ENCODE measurements around the gene RNPEP.
"Not testable (repeated sequence)": the region's sequence is repeated elsewhere in the genome, so short reads cannot be mapped to it uniquely, and the experiment has no call there.

RNPEP gene, protein sequence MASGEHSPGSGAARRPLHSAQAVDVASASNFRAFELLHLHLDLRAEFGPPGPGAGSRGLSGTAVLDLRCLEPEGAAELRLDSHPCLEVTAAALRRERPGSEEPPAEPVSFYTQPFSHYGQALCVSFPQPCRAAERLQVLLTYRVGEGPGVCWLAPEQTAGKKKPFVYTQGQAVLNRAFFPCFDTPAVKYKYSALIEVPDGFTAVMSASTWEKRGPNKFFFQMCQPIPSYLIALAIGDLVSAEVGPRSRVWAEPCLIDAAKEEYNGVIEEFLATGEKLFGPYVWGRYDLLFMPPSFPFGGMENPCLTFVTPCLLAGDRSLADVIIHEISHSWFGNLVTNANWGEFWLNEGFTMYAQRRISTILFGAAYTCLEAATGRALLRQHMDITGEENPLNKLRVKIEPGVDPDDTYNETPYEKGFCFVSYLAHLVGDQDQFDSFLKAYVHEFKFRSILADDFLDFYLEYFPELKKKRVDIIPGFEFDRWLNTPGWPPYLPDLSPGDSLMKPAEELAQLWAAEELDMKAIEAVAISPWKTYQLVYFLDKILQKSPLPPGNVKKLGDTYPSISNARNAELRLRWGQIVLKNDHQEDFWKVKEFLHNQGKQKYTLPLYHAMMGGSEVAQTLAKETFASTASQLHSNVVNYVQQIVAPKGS

DNA sequence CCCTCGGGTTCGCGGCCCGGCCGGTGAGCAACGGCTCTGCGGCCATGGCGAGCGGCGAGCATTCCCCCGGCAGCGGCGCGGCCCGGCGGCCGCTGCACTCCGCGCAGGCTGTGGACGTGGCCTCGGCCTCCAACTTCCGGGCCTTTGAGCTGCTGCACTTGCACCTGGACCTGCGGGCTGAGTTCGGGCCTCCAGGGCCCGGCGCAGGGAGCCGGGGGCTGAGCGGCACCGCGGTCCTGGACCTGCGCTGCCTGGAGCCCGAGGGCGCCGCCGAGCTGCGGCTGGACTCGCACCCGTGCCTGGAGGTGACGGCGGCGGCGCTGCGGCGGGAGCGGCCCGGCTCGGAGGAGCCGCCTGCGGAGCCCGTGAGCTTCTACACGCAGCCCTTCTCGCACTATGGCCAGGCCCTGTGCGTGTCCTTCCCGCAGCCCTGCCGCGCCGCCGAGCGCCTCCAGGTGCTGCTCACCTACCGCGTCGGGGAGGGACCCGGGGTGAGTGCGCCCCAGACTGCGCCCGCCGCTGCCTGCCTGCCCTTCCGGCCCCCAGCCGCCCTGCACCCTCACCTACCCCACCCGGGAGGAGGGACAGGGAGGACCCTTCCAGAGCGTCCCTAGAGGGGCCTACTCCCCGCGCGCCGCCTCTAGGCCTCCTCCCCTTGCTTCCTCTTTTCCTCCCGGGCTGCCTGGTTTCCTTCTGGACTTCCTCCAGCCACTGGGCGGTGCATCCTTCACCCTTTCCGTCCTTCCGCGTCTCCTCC lies at the start of gene RNPEP:
TSS of gene RNPEP (plus strand) at position 26 of the 757 bp plus-strand sequence. CDS start at position 45, 19 bp downstream.
- H3K27me3 Mint-ChIP-seq: no peaks in the 10 kb centered on the region

DNA sequence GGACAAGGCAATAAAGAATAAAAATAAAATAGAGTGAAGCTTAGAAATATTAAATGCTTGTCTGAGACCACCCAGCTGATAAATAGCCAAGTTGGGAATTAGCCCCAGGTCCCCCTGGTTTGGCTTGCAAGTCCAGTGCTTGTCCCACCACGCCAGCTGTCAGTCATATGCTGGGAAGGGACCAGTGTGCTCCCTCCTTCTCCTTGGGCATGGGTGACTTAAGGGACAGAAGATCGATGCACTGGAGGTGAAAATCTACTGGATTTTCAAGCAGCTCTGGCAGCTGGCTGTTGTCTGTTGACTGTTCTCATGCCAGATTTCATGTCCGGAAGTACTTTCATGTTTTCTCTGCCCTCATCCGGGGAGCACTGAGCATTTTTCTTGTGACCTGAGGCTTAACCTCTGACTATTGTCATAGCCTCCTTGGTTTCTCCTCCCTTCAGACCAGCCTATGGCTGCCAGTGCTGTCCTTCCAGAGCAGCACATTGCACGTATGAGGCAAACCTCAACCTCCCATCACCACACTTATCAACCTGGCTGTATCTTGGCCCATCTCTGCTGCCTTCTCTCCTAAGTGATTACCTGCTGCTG lies 48.5 kb upstream of the RNPEP start:
- Mint-ChIP-seq H3K36me3 (no peaks in the 10 kb centered on the region), H3K27ac (no peak overlapping the region), H3K9me3 (no peaks in the 10 kb centered on the region), H3K4me3 (no peak overlapping the region), H3K27me3 (peaks cover 9% of the 10 kb centered on the region), H3K4me1 (no peaks in the 10 kb centered on the region)

More for the DNA sequence above, at the start of gene RNPEP:
- Mint-ChIP-seq H3K36me3 (no peaks in the 10 kb centered on the region), H3K27ac (peak within 1 kb of the TSS; percentile 89), H3K9me3 (no peaks in the 10 kb centered on the region), H3K4me1 (peaks cover 24% of the 10 kb centered on the region), H3K4me3 (peak within 1 kb of the TSS; percentile 97)

DNA sequence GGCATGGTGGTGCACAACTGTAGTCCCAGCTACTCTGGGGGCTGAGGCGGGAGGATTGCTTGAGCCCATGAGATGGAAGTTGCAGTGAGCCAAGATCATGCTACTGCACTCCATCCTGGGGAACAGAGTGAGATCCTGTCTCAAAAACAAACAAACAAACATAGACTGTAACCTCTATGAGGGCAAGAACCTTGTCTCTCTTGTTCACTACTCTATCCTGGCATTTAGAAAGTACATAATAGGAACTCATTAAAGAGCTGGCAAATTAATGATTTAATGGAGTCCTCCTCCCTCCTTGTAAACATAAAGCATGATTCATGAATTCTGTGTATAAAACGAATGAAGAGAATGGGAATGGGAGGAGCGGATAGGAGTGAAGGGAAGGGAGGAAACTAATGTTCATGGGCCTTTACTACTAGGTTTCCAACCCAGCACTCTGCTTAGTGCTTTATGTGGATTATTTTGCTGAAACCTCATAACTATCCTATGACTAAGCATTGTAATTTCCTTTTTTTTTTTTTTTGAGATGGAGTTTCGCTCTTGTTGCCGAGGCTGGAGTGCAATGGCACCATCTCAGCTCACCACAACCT lies 44.7 kb upstream of the RNPEP start:
- no peak overlapping the region for H3K27ac Mint-ChIP-seq
- H3K36me3 Mint-ChIP-seq: no peaks in the 10 kb centered on the region
- H3K27me3 Mint-ChIP-seq: peaks cover 10% of the 10 kb centered on the region
- H3K4me1 Mint-ChIP-seq: no peaks in the 10 kb centered on the region
- no peak overlapping the region for H3K4me3 Mint-ChIP-seq
- H3K9me3 Mint-ChIP-seq: no peaks in the 10 kb centered on the region

DNA sequence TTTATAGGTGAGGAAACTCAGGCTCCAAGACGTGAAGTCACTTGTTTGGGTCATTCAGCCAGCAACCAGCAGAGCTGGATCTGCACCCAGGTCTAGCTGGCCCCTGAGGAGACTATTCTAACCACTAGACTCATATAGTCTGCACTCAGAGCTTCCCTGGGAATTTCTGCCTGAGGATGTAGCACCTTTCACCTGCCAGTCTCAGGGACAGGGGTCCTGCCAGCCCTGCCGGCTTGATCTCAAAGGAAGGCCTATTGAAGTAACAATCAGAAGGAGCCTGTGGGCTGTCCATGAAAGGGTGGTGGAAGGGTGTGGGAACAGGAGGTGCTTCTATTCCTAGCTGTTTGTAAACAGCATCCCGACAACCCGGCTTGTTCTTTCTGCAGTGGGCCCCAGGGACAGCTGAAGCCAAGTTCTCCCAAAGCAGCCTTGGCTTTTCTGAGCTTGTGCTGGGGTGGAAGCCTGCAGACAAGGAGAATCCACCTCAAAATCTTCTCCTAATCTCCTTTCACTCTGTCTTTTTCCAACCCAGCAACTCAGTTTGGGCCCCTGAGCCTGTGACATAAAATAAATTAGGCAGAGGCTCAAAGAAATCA lies 43.9 kb upstream of the RNPEP start:
- Mint-ChIP-seq H3K27ac (no peak overlapping the region), H3K27me3 (peaks cover 10% of the 10 kb centered on the region), H3K4me3 (no peak overlapping the region), H3K9me3 (no peaks in the 10 kb centered on the region), H3K4me1 (no peaks in the 10 kb centered on the region), H3K36me3 (no peaks in the 10 kb centered on the region)

DNA sequence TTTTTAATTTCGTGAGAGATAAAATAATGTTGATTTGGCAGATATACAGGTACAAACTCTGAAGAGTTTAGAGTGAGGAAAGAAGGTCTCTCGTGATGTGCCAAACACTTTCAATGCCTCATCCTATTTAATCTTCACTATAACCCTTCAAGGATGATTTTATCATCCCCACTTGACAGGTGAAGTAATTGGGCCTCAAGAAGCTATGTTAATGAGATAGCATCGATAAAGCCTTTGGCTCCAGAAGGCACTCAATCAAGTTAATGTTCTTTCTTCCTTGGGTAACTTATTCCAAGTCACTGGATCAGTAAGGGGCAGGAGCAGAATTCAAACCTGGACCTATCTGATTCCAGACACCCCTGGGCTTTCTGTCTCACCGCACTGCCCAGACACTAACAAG lies 43.3 kb upstream of the RNPEP start:
- Mint-ChIP-seq H3K9me3 (no peaks in the 10 kb centered on the region), H3K36me3 (no peaks in the 10 kb centered on the region), H3K4me1 (no peaks in the 10 kb centered on the region), H3K27ac (no peak overlapping the region), H3K27me3 (peaks cover 13% of the 10 kb centered on the region), H3K4me3 (no peak overlapping the region)

DNA sequence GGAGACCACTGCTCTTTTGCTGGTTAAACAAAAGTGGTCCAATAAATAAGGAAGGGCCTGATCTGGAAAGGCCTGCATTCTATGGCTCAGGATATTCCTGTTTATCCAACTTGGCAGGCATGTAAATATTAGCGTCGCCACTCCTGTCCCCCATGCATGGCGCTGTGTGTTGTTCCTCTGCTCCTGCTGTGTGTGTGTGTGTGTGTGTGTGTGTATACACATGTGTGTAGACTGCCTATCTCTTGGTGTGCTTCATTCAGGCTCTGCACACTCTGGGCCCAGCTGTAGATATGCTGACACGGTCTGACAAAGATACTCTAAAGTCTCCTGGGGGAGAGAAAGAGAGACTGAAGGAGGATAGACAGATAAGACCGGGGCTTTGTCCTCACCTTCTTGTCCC lies 42.9 kb upstream of the RNPEP start:
- no peaks in the 10 kb centered on the region for H3K4me1 Mint-ChIP-seq
- H3K36me3 Mint-ChIP-seq: no peaks in the 10 kb centered on the region
- H3K9me3 Mint-ChIP-seq: no peaks in the 10 kb centered on the region
- H3K27ac Mint-ChIP-seq: no peak overlapping the region
- no peak overlapping the region for H3K4me3 Mint-ChIP-seq
- H3K27me3 Mint-ChIP-seq: peaks cover 12% of the 10 kb centered on the region

DNA sequence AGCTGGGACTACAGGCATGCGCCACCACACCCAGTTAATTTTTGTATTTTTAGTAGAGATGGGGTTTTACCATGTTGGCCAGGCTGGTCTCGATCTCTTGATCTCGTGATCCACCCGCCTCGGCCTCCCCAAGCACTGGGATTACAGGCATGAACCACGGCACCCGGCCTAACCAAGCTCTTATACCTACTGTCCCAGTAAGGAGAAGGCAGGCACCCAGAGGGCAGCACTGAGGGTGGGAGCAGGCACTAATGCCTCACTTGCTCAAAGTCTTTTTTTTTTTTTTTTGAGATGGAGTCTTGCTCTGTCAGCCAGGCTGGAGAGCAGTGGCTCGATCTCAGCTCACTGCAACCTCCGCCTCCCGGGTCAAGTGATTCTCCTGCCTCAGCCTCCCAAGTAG lies 42.1 kb upstream of the RNPEP start:
- H3K27me3 Mint-ChIP-seq: peaks cover 18% of the 10 kb centered on the region
- not testable (repeated sequence) for H3K4me3 Mint-ChIP-seq, H3K9me3 Mint-ChIP-seq, H3K27ac Mint-ChIP-seq, H3K4me1 Mint-ChIP-seq, H3K36me3 Mint-ChIP-seq

DNA sequence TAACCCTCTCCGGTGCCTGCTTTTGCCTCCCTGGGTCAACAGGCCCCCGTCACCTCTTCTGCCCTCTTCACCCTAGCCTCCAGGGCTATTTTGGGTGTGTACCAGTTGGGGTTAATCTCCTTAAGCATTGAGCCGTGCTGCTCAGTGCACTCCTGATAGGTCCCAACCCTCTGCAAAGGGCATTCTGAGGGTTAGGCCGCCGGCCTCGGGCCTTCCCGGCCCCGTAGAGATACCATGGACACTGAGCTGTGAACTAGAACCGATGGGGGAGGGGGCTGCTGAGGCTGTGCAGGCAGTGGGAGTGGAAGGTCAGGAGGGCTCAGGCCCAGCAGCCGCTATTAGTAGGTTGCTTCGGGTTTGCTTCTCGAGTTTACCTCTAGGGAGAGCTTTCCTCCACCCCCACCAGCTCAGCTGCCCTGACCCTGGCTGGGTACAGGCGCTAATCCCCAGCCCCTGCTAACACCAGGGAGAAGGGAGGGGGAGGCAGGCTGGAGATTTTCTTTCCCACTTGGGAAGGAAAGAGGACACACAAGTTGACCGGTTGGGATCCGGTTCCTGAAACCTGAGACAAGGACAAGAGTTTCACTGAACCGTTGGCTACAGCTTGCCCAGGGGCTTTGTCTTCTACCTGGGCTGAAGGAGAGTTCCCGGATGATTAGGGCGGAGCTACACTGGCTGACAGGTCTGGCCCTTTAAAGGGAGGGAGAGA lies 40.9 kb upstream of the RNPEP start:
- Mint-ChIP-seq H3K27ac (no peak overlapping the region), H3K9me3 (no peaks in the 10 kb centered on the region), H3K4me1 (peaks cover 4% of the 10 kb centered on the region), H3K27me3 (peaks cover 27% of the 10 kb centered on the region), H3K4me3 (no peak overlapping the region), H3K36me3 (no peaks in the 10 kb centered on the region)

DNA sequence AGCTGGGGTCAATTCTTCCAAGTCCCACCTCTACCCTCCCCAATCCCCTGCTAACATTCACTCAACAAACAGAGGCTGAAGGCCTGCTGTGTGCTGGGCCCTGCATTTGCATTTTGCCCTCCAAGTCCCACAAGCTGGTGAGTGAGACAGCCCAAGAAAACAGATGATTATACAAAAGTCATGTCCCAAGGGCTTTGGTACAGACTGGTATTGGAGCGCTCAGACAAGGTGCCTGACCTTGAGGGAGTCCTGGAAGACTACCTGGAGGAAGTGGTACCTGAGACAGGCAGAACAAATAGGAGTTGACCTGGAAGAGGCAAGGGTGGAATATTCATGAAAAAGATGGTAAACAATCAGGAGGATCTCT lies 40.3 kb upstream of the RNPEP start:
- Mint-ChIP-seq H3K9me3 (no peaks in the 10 kb centered on the region), H3K27ac (no peak overlapping the region), H3K27me3 (peaks cover 28% of the 10 kb centered on the region), H3K4me1 (peaks cover 9% of the 10 kb centered on the region), H3K4me3 (no peak overlapping the region), H3K36me3 (no peaks in the 10 kb centered on the region)

DNA sequence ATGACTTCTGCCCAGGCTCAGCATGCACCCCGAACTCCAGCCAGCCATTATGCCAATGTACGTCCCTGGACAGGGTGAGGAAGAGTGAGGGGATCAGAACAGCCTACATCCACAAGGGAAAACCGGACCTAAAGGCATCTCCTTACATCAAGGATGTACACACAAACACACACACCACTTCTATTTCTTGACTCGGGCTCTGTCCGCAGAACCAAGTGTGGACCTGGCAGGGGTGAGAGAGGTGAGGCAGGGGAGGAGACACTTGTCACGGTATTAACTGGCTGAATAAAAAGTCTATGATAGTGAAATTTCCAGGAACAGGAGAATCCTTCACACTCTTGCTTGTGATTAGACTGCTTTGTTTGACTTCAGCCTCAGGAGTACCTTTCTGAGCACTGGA lies 38.4 kb upstream of the RNPEP start:
- peaks cover 34% of the 10 kb centered on the region for H3K27me3 Mint-ChIP-seq

DNA sequence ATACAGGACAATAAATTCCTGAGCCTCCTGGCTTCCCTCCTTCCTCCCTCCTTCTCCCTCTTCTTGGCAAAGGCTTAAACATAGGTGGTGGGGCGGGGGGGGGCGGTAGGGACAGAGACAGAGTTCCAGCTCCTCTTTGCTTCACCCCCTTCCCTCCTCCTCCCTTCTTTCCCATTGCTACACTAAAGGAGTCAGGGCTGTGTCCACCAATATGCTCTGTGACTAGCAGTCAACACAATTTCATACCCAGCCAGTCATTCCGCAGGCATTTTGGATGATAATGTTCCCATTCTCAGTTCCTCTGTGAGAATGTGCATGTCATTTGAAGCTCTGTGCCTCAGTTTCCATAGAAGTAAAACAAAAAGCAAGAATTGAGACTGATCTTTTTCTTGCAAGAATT lies 37.8 kb upstream of the RNPEP start:
- Mint-ChIP-seq H3K4me3 (no peak overlapping the region), H3K27me3 (peaks cover 33% of the 10 kb centered on the region), H3K36me3 (no peaks in the 10 kb centered on the region), H3K4me1 (peaks cover 11% of the 10 kb centered on the region), H3K9me3 (no peaks in the 10 kb centered on the region), H3K27ac (no peak overlapping the region)

More for the DNA sequence above, 38.4 kb upstream of the RNPEP start:
- no peak overlapping the region for H3K27ac Mint-ChIP-seq
- no peaks in the 10 kb centered on the region for H3K36me3 Mint-ChIP-seq
- no peaks in the 10 kb centered on the region for H3K9me3 Mint-ChIP-seq
- no peak overlapping the region for H3K4me3 Mint-ChIP-seq
- H3K4me1 Mint-ChIP-seq: peaks cover 11% of the 10 kb centered on the region

DNA sequence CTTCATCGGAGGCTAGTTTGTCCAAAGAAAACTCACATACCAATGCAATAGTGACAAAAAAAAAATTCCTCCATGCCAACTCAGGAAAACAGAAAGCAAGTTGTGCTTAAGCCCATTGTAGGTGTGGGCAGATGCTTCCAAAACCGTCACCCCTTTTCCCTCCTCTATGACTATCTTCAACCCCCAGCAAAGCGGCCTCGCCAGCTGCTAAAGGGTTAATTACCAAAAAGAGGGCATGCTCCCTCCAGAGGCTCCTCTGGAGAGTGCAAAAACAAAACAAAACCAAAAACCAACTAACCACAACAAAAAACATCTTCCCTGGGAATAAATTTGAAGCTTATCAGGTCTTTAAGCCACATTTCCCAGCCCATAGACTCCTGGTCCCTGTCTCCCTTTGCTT lies 37.3 kb upstream of the RNPEP start:
- H3K27me3 Mint-ChIP-seq: peaks cover 33% of the 10 kb centered on the region
- no peak overlapping the region for H3K27ac Mint-ChIP-seq
- H3K4me3 Mint-ChIP-seq: no peak overlapping the region
- no peaks in the 10 kb centered on the region for H3K9me3 Mint-ChIP-seq
- H3K4me1 Mint-ChIP-seq: peaks cover 11% of the 10 kb centered on the region
- no peaks in the 10 kb centered on the region for H3K36me3 Mint-ChIP-seq

DNA sequence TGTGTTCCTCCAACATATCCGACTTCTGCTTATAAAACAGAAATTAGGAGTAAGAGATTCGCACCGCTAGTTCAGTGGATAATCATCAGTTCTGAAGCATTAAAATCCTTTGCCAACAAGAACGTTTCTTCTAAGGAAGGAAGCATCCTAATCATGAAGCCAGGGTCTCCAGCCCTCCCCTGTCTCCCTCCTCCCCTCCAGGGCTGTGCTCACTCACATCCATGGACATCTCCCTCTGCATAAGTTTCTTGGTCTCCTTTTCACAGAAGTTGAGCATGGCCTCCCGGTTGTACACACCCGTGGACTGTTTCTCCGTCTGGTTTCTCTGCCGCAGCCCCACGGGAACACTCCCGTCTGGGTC lies 36.6 kb upstream of the RNPEP start:
- Mint-ChIP-seq H3K4me1 (peaks cover 11% of the 10 kb centered on the region), H3K9me3 (no peaks in the 10 kb centered on the region), H3K27me3 (peaks cover 33% of the 10 kb centered on the region), H3K27ac (no peak overlapping the region), H3K36me3 (no peaks in the 10 kb centered on the region), H3K4me3 (no peak overlapping the region)

DNA sequence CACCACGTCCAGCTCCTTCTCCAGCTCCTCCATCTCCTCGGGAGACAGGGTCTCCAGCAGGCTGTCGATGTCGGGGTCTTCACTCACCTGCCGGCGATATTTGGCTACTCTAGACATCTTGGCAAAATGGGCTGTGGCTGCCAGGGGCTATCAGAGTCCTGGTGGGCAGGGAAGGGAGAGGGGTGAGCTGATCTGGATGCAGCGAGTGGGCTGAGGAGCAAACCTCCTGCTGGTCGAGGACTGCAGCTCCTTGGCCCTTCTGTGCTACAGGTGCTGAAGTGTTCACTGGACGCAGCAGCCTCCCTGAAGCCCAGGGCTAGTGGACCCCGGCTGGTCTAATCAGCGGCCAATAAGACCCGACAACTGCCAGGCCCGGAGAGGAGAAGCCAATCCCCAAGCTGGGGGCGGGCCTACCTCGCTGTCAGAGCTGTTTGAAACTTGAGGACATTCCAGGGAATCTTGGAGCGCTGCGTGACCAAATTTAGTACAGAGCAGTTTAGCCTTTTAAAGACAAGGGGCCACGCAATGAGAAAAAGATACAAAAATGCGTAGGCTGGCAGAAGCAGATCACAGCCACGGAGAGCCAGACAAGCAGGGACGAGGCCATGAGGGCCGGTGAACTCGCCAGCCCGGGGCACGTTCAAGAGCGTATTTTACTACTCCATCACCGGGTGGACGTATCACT lies 36.1 kb upstream of the RNPEP start, which contains the start of gene LMOD1:
TSS of gene LMOD1 (minus strand) at position 325 of the 685 bp plus-strand sequence. CDS start at position 117, 208 bp downstream.
- no peaks in the 10 kb centered on the region for H3K36me3 Mint-ChIP-seq

More for the DNA sequence above, 36.1 kb upstream of the RNPEP start, which contains the start of gene LMOD1:
- H3K27me3 Mint-ChIP-seq: peaks cover 33% of the 10 kb centered on the region
- no peak within 1 kb of the TSS for H3K27ac Mint-ChIP-seq
- peak within 1 kb of the TSS; percentile 40 for H3K4me3 Mint-ChIP-seq
- peaks cover 11% of the 10 kb centered on the region for H3K4me1 Mint-ChIP-seq
- H3K9me3 Mint-ChIP-seq: no peaks in the 10 kb centered on the region

Data from activated naive CD4-positive, alpha-beta T cell treated with anti-CD3 and anti-CD28 coated beads, Interleukin-2, amount 50 U/mL, for 24 hours (primary cell).